ENCODE measurements around the gene ACTR1A.

DNA sequence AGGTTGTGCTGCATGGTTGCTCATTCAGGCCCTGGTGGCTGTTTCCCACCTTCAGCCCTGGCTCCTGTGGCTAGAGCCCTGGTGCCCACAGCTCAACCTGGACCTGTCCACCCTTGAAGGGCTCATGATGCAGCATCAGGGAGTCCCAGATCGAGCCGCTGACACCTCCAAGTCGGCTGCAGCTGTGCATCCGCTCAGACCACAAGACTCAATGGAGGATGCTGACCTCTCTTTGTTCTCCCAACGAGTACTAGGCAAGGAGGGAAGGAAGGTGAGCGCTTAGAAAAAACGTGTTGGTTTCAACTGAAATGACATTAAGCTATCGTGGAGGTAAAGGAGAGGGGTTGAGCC lies 41.7 kb downstream of the ACTR1A start:
- TF ChIP-seq TP53 (CRISPR knock-in tag; IDR thresholded peaks at IDR 0.05), result no peak
- TF ChIP-seq, protein P1, sequence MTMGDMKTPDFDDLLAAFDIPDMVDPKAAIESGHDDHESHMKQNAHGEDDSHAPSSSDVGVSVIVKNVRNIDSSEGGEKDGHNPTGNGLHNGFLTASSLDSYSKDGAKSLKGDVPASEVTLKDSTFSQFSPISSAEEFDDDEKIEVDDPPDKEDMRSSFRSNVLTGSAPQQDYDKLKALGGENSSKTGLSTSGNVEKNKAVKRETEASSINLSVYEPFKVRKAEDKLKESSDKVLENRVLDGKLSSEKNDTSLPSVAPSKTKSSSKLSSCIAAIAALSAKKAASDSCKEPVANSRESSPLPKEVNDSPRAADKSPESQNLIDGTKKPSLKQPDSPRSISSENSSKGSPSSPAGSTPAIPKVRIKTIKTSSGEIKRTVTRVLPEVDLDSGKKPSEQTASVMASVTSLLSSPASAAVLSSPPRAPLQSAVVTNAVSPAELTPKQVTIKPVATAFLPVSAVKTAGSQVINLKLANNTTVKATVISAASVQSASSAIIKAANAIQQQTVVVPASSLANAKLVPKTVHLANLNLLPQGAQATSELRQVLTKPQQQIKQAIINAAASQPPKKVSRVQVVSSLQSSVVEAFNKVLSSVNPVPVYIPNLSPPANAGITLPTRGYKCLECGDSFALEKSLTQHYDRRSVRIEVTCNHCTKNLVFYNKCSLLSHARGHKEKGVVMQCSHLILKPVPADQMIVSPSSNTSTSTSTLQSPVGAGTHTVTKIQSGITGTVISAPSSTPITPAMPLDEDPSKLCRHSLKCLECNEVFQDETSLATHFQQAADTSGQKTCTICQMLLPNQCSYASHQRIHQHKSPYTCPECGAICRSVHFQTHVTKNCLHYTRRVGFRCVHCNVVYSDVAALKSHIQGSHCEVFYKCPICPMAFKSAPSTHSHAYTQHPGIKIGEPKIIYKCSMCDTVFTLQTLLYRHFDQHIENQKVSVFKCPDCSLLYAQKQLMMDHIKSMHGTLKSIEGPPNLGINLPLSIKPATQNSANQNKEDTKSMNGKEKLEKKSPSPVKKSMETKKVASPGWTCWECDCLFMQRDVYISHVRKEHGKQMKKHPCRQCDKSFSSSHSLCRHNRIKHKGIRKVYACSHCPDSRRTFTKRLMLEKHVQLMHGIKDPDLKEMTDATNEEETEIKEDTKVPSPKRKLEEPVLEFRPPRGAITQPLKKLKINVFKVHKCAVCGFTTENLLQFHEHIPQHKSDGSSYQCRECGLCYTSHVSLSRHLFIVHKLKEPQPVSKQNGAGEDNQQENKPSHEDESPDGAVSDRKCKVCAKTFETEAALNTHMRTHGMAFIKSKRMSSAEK (CRISPR knock-in tag; IDR thresholded peaks at IDR 0.05; ENCODE audit: borderline replicate concordance), result no peak
- TF ChIP-seq CREM (CRISPR knock-in tag; IDR thresholded peaks at IDR 0.05), result no peak
- no peak for TF ChIP-seq CBFB (CRISPR knock-in tag; IDR thresholded peaks at IDR 0.05; ENCODE audit: low read depth)
- no peak for TF ChIP-seq ESRRA (CRISPR knock-in tag; IDR thresholded peaks at IDR 0.05; ENCODE audit: borderline replicate concordance)
- TF ChIP-seq JUN (CRISPR knock-in tag; IDR thresholded peaks at IDR 0.05), result no peak
- TF ChIP-seq, protein P2, sequence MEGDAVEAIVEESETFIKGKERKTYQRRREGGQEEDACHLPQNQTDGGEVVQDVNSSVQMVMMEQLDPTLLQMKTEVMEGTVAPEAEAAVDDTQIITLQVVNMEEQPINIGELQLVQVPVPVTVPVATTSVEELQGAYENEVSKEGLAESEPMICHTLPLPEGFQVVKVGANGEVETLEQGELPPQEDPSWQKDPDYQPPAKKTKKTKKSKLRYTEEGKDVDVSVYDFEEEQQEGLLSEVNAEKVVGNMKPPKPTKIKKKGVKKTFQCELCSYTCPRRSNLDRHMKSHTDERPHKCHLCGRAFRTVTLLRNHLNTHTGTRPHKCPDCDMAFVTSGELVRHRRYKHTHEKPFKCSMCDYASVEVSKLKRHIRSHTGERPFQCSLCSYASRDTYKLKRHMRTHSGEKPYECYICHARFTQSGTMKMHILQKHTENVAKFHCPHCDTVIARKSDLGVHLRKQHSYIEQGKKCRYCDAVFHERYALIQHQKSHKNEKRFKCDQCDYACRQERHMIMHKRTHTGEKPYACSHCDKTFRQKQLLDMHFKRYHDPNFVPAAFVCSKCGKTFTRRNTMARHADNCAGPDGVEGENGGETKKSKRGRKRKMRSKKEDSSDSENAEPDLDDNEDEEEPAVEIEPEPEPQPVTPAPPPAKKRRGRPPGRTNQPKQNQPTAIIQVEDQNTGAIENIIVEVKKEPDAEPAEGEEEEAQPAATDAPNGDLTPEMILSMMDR (IDR thresholded peaks at IDR 0.05), result no peak
- TF ChIP-seq EMX1 (CRISPR knock-in tag; IDR thresholded peaks at IDR 0.05), result no peak
- TF ChIP-seq CREB1 (CRISPR knock-in tag; IDR thresholded peaks at IDR 0.05), result no peak
- TF ChIP-seq, protein P3, sequence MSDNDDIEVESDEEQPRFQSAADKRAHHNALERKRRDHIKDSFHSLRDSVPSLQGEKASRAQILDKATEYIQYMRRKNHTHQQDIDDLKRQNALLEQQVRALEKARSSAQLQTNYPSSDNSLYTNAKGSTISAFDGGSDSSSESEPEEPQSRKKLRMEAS (CRISPR knock-in tag; IDR thresholded peaks at IDR 0.05), result no peak
- no peak for TF ChIP-seq ZNF416 (CRISPR knock-in tag; IDR thresholded peaks at IDR 0.05)
- TF ChIP-seq ZNF232 (CRISPR knock-in tag; IDR thresholded peaks at IDR 0.05), result no peak
- TF ChIP-seq, protein P4, sequence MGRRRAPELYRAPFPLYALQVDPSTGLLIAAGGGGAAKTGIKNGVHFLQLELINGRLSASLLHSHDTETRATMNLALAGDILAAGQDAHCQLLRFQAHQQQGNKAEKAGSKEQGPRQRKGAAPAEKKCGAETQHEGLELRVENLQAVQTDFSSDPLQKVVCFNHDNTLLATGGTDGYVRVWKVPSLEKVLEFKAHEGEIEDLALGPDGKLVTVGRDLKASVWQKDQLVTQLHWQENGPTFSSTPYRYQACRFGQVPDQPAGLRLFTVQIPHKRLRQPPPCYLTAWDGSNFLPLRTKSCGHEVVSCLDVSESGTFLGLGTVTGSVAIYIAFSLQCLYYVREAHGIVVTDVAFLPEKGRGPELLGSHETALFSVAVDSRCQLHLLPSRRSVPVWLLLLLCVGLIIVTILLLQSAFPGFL (CRISPR knock-in tag; IDR thresholded peaks at IDR 0.05; ENCODE audit: borderline replicate concordance), result no peak
- TF ChIP-seq, protein P5, sequence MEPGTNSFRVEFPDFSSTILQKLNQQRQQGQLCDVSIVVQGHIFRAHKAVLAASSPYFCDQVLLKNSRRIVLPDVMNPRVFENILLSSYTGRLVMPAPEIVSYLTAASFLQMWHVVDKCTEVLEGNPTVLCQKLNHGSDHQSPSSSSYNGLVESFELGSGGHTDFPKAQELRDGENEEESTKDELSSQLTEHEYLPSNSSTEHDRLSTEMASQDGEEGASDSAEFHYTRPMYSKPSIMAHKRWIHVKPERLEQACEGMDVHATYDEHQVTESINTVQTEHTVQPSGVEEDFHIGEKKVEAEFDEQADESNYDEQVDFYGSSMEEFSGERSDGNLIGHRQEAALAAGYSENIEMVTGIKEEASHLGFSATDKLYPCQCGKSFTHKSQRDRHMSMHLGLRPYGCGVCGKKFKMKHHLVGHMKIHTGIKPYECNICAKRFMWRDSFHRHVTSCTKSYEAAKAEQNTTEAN (CRISPR knock-in tag; IDR thresholded peaks at IDR 0.05), result no peak
